K562 (cell line): ENCODE measurements around the gene FAM149A. TPM values are rescaled to one million over a fixed set of nuclear protein-coding genes. Genes with fewer than 3 reads are reported as not detected.

Experiments
- HNRNPH1 ChIP-seq: fragments of 200-400 bp; formaldehyde crosslinking; optimal IDR thresholded peaks from 2 replicates; pipeline ENCODE3; 2017; ENCODE audit warnings: low read depth, mild to moderate bottlenecking, low read length, moderate library complexity
- JUN ChIP-seq, 2 experiments: sonication (generic) in 1 of 2; formaldehyde crosslinking in 1 of 2; IDR thresholded peaks; 2 replicates each; pipeline versions ENCODE4 v1.6.1 to v1.8.0; 2012 to 2022; ENCODE audit warnings: borderline replicate concordance in 2 of 2, mild to moderate bottlenecking in 2 of 2, improper control_type of control experiment in 1 of 2, low read depth in 1 of 2, low read length in 1 of 2, missing genetic modification reagents in 1 of 2
- MXI1 ChIP-seq: IDR thresholded peaks from 2 replicates; pipeline ENCODE4 v1.6.1; 2011; ENCODE audit warnings: low read depth, mild to moderate bottlenecking, improper control_type of control experiment, low read length
- NR2C2 ChIP-seq, 2 experiments: fragments of 200-800 bp in 1 of 2; sonication (Bioruptor generic) in 1 of 2; sonication (generic) in 1 of 2; formaldehyde crosslinking in 1 of 2; IDR thresholded peaks; 2 replicates each; pipeline versions ENCODE4 v1.6.1 to v1.8.0; 2016 to 2022; ENCODE audit warnings: mild to moderate bottlenecking in 1 of 2, missing compliant biosample characterization in 1 of 2, missing genetic modification characterization in 1 of 2, missing genetic modification reagents in 1 of 2
- NR2F6 ChIP-seq: fragments of 450-650 bp; formaldehyde crosslinking; IDR thresholded peaks from 2 replicates; pipeline ENCODE4 v1.4.0; 2020; ENCODE audit warnings: mild to moderate bottlenecking
- POLR2B ChIP-seq: fragments of 450-650 bp; IDR thresholded peaks from 2 replicates; pipeline ENCODE4 v1.6.1; 2018; ENCODE audit warnings: low read depth; ENCODE audit not compliant: partially characterized antibody
- POLR2H ChIP-seq: IDR thresholded peaks from 2 replicates; pipeline ENCODE4 v1.6.1; 2016; ENCODE audit warnings: missing genetic modification characterization, low read depth, mild to moderate bottlenecking, control low read depth, missing compliant biosample characterization, moderate library complexity
- RBFOX2 ChIP-seq: fragments of 200-400 bp; formaldehyde crosslinking; IDR thresholded peaks from 2 replicates; pipeline ENCODE4 v1.6.1; 2017; ENCODE audit warnings: low read depth, mild to moderate bottlenecking, low read length, moderate library complexity
- RFX1 ChIP-seq: fragments of 450-650 bp; IDR thresholded peaks from 2 replicates; pipeline ENCODE4 v1.6.1; 2016; ENCODE audit warnings: mild to moderate bottlenecking, moderate library complexity
- RNF2 ChIP-seq: sonication (generic); IDR thresholded peaks from 2 replicates; pipeline ENCODE4 v1.6.1; 2016
- SAFB ChIP-seq: fragments of 200-400 bp; formaldehyde crosslinking; IDR thresholded peaks from 2 replicates; pipeline ENCODE4 v1.6.1; 2017; ENCODE audit warnings: low read depth, low read length, borderline replicate concordance
- STAG1 ChIP-seq: sonication (generic); formaldehyde crosslinking; IDR thresholded peaks from 2 replicates; pipeline ENCODE4 v1.5.0; 2020; ENCODE audit warnings: missing genetic modification reagents, borderline replicate concordance
- ZC3H4 ChIP-seq: sonication (generic); formaldehyde crosslinking; IDR thresholded peaks from 2 replicates; pipeline ENCODE4 v1.9.0; 2021; ENCODE audit warnings: missing genetic modification reagents, borderline replicate concordance
- ZFP36 ChIP-seq: fragments of 150-350 bp; IDR thresholded peaks from 2 replicates; pipeline ENCODE4 v1.6.1; 2018; ENCODE audit warnings: low read length, low read depth; ENCODE audit not compliant: partially characterized antibody
- ZNF24 ChIP-seq: fragments of 450-650 bp; IDR thresholded peaks from 2 replicates; pipeline ENCODE4 v1.6.1; 2016
- ZNF324 ChIP-seq: fragments of 250-450 bp; sonication (Bioruptor Pico); IDR thresholded peaks from 2 replicates; pipeline ENCODE4 v1.4.0; 2020; ENCODE audit warnings: mild to moderate bottlenecking
- ZNF431 ChIP-seq: sonication (generic); formaldehyde crosslinking; IDR thresholded peaks from 2 replicates; pipeline ENCODE4 v1.8.0; 2022; ENCODE audit warnings: mild to moderate bottlenecking, missing genetic modification reagents
- ZNF780A ChIP-seq: fragments of 250-450 bp; sonication (Bioruptor Pico); IDR thresholded peaks from 2 replicates; pipeline ENCODE4 v1.5.0; 2021; ENCODE audit warnings: mild to moderate bottlenecking
- polyA plus RNA-seq, 8 experiments: library from polyadenylated mRNA; depleted of rRNA in 4 of 8; stranded (reverse) in 5 of 8; unstranded in 3 of 8; fragments of >200 nt; fragmentation: Nextera tagmentation in 2 of 8; fragmentation: Illumina TruSeq in 1 of 8; extraction: Ambion mirVana in 2 of 8; extraction: Trizol in 1 of 8; gene quantifications; 2 replicates each; pipeline versions ENCODE4 v1.2.1 to v1.2.3, GENCODE V29; 2011 to 2014; ENCODE audit warnings: inconsistent platforms in 1 of 8, missing spikeins in 1 of 8
- total RNA-seq, 7 experiments: library from RNA; depleted of rRNA in 6 of 7; stranded (reverse); fragments of >200 nt in 6 of 7; fragmentation: Illumina TruSeq in 2 of 7; extraction: Trizol in 2 of 7; gene quantifications; 2 replicates each; pipeline versions ENCODE4 v1.2.1 to v1.2.3, GENCODE V29; 2011 to 2021; ENCODE audit warnings: low replicate concordance in 1 of 7
- TF ChIP-seq, protein P1 (sequence below): fragments of 150-350 bp; conservative IDR thresholded peaks from 2 replicates; pipeline ENCODE4 v1.6.1; 2014; ENCODE audit warnings: low read length
- TF ChIP-seq, protein P2 (sequence below): sonication (generic); formaldehyde crosslinking; IDR thresholded peaks from 2 replicates; pipeline ENCODE4 v1.8.1; 2023; ENCODE audit warnings: mild to moderate bottlenecking, missing genetic modification reagents, moderate library complexity
- TF ChIP-seq, protein P3 (sequence below): IDR thresholded peaks from 3 replicates; pipeline ENCODE4 v1.6.1; 2011; ENCODE audit warnings: borderline replicate concordance, mild to moderate bottlenecking, moderate library complexity; ENCODE audit not compliant: insufficient read length; ENCODE audit errors: extremely low read depth

FAM149A gene
- total and polyA plus RNA-seq, 9 of the 15 experiments (the other 6 are each of a cell fraction or from before 2014, with no cell fraction given), result not detected

DNA sequence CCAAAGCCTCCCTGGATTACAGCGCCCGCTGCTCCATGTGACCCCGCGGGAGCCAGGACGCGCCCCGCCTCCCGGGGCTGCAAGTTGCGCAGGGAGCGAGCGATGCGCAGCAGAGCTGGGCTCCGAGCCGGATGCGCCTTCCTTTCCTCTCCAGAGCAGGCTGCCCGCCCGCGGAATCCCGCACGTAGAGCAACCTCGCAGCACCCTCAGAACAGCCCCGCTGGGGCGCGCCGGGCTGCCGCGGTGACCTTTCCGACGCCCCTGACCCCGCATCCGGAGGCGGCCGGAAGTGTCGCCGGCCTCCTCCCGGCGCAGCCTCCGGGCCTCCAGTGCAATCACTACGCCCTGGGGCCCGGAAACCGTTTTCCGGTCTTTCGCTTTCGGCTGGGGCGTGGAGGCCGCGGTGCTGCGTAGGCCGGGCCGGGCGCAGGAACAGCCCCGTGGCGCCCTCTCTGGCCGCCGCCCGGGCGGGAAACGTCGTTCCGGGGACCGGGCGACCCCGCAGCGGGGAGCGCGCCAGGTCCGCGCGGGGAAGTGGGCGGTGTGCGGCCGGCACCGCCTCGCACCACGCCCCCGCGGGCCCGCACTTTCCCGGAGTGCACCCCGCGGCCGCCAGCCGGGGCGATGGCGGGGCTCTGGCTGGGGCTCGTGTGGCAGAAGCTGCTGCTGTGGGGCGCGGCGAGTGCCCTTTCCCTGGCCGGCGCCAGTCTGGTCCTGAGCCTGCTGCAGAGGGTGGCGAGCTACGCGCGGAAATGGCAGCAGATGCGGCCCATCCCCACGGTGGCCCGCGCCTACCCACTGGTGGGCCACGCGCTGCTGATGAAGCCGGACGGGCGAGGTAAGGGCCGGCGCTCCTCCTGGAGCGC is 86.9 kb downstream of the FAM149A start, which contains the start of gene CYP4V2 (continued):
- TF ChIP-seq, protein P1, sequence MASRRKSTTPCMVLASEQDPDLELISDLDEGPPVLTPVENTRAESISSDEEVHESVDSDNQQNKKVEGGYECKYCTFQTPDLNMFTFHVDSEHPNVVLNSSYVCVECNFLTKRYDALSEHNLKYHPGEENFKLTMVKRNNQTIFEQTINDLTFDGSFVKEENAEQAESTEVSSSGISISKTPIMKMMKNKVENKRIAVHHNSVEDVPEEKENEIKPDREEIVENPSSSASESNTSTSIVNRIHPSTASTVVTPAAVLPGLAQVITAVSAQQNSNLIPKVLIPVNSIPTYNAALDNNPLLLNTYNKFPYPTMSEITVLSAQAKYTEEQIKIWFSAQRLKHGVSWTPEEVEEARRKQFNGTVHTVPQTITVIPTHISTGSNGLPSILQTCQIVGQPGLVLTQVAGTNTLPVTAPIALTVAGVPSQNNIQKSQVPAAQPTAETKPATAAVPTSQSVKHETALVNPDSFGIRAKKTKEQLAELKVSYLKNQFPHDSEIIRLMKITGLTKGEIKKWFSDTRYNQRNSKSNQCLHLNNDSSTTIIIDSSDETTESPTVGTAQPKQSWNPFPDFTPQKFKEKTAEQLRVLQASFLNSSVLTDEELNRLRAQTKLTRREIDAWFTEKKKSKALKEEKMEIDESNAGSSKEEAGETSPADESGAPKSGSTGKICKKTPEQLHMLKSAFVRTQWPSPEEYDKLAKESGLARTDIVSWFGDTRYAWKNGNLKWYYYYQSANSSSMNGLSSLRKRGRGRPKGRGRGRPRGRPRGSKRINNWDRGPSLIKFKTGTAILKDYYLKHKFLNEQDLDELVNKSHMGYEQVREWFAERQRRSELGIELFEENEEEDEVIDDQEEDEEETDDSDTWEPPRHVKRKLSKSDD, result no peak
- TF ChIP-seq RNF2 (peak; percentile 80), ZNF431 (CRISPR knock-in tag) (peak; percentile 75), SAFB (peak; percentile 95), ZNF780A (CRISPR knock-in tag) (no peak), RFX1 (no peak), ZC3H4 (no peak), MXI1 (peak; percentile 29; the same call in 1 of the 2 replicates), HNRNPH1 (no peak), JUN (IDR thresholded peaks at IDR 0.05; ENCODE audit: borderline replicate concordance, low read depth, low read length) (no peak), JUN (CRISPR knock-in tag; IDR thresholded peaks at IDR 0.05; ENCODE audit: borderline replicate concordance) (no peak), NR2C2 (CRISPR knock-in tag; IDR thresholded peaks at IDR 0.05) (peak; percentile 90), NR2C2 (tag; IDR thresholded peaks at IDR 0.05) (peak; percentile 98), ZNF324 (CRISPR knock-in tag) (no peak), NR2F6 (CRISPR knock-in tag) (peak; percentile 84; the same call in 1 of the 2 replicates), STAG1 (CRISPR knock-in tag) (no peak), POLR2H (tag) (peak; percentile 78), ZNF24 (peak; percentile 76), ZFP36 (no peak), POLR2B (peak; percentile 71), RBFOX2 (peak; percentile 91)
- TF ChIP-seq, protein P2, sequence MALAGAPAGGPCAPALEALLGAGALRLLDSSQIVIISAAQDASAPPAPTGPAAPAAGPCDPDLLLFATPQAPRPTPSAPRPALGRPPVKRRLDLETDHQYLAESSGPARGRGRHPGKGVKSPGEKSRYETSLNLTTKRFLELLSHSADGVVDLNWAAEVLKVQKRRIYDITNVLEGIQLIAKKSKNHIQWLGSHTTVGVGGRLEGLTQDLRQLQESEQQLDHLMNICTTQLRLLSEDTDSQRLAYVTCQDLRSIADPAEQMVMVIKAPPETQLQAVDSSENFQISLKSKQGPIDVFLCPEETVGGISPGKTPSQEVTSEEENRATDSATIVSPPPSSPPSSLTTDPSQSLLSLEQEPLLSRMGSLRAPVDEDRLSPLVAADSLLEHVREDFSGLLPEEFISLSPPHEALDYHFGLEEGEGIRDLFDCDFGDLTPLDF (CRISPR knock-in tag), result peak; percentile 81; the same call in 1 of the 2 replicates
- TF ChIP-seq, protein P3, sequence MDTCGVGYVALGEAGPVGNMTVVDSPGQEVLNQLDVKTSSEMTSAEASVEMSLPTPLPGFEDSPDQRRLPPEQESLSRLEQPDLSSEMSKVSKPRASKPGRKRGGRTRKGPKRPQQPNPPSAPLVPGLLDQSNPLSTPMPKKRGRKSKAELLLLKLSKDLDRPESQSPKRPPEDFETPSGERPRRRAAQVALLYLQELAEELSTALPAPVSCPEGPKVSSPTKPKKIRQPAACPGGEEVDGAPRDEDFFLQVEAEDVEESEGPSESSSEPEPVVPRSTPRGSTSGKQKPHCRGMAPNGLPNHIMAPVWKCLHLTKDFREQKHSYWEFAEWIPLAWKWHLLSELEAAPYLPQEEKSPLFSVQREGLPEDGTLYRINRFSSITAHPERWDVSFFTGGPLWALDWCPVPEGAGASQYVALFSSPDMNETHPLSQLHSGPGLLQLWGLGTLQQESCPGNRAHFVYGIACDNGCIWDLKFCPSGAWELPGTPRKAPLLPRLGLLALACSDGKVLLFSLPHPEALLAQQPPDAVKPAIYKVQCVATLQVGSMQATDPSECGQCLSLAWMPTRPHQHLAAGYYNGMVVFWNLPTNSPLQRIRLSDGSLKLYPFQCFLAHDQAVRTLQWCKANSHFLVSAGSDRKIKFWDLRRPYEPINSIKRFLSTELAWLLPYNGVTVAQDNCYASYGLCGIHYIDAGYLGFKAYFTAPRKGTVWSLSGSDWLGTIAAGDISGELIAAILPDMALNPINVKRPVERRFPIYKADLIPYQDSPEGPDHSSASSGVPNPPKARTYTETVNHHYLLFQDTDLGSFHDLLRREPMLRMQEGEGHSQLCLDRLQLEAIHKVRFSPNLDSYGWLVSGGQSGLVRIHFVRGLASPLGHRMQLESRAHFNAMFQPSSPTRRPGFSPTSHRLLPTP, result no peak
